Colonic mucosa (tissue), 4 donors: ENCODE measurements around the gene ELAVL2. TPM values are rescaled to one million over a fixed set of nuclear protein-coding genes. Genes with fewer than 3 reads are reported as not detected.

Experiments
- DNase-seq: peaks from one replicate; pipeline ENCODE4 v3.0.0-alpha.2; 2020
- H3K27ac ChIP-seq: fragments of 200-600 bp; one replicate; pipeline ENCODE4 v1.8.0; 2021
- H3K27me3 ChIP-seq: fragments of 200-600 bp; one replicate; pipeline ENCODE4 v1.8.0; 2021
- H3K36me3 ChIP-seq: fragments of 200-600 bp; one replicate; pipeline ENCODE4 v1.8.0; 2021
- H3K4me1 ChIP-seq: fragments of 200-600 bp; one replicate; pipeline ENCODE4 v1.8.0; 2021; ENCODE audit warnings: mild to moderate bottlenecking
- H3K4me3 ChIP-seq: fragments of 200-600 bp; one replicate; pipeline ENCODE4 v1.8.0; 2021
- H3K9ac ChIP-seq, 2 donors: one replicate each; pipeline ENCODE4 v1.7.0; 2013; ENCODE audit warnings: control low read depth in 2 of 2, low read depth in 2 of 2, low read length in 2 of 2
- H3K9me3 ChIP-seq: fragments of 200-600 bp; one replicate; pipeline ENCODE4 v1.8.0; 2021
- intact Hi-C: fragments of 100-400 bp; cut with DNase I; formaldehyde crosslinking; loops from one replicate; pipeline ENCODE4 v1.14.1; 2022
- total RNA-seq, 2 donors: library from RNA; stranded (reverse); fragmentation: NEBNext Ultra II Directional in 1 of 2; extraction: Animal tissue kit (Norgen Biotek cat#: 25700) in 1 of 2; gene quantifications; one replicate each; pipeline ENCODE4 v1.2.1, GENCODE V29; 2021
- TF ChIP-seq, protein P1 (sequence below): fragments of 200-600 bp; IDR thresholded peaks from one replicate; pipeline ENCODE4 v1.8.0; 2022; ENCODE audit warnings: antibody characterized with exemption, mild to moderate bottlenecking
- donor health status: healthy.
- donor health status: DM: no; HTN: no; CAD: no.
- donor health status: DM: no; HTN: no; CAD: no.

ELAVL2 gene
- total RNA-seq, 2 donors from 2014 or later: 0.24 to 0.30 TPM

DNA sequence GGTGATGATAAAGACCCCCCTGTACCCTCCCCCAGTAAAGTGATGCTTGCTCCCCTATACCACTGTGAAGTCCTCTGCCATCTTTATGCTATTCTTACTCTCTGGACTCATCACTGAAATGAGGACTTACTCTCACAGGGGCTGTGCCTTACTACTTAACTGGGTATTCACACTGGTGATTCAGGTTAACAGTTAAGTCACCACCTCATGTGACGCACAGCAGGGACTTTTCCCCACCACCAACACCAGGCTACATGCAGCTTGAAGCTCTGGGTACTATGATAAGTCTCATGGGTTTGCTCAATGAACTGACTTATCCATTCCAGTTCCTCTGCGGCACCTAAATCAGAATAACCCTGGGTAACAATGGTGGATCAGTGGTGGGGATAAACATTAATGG is 163.7 kb downstream of the ELAVL2 start:
- Histone ChIP-seq H3K36me3 (no peaks in the 10 kb centered on the region), H3K27me3 (no peaks in the 10 kb centered on the region), H3K9ac (no peak overlapping the region), H3K27ac (no peak overlapping the region), H3K9me3 (no peaks in the 10 kb centered on the region), H3K4me3 (no peak overlapping the region), H3K4me1 (peaks cover 3% of the 10 kb centered on the region)
- DNase-seq: no peak
- intact Hi-C loops: no loop called here
- TF ChIP-seq, protein P1, sequence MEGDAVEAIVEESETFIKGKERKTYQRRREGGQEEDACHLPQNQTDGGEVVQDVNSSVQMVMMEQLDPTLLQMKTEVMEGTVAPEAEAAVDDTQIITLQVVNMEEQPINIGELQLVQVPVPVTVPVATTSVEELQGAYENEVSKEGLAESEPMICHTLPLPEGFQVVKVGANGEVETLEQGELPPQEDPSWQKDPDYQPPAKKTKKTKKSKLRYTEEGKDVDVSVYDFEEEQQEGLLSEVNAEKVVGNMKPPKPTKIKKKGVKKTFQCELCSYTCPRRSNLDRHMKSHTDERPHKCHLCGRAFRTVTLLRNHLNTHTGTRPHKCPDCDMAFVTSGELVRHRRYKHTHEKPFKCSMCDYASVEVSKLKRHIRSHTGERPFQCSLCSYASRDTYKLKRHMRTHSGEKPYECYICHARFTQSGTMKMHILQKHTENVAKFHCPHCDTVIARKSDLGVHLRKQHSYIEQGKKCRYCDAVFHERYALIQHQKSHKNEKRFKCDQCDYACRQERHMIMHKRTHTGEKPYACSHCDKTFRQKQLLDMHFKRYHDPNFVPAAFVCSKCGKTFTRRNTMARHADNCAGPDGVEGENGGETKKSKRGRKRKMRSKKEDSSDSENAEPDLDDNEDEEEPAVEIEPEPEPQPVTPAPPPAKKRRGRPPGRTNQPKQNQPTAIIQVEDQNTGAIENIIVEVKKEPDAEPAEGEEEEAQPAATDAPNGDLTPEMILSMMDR: no peak

DNA sequence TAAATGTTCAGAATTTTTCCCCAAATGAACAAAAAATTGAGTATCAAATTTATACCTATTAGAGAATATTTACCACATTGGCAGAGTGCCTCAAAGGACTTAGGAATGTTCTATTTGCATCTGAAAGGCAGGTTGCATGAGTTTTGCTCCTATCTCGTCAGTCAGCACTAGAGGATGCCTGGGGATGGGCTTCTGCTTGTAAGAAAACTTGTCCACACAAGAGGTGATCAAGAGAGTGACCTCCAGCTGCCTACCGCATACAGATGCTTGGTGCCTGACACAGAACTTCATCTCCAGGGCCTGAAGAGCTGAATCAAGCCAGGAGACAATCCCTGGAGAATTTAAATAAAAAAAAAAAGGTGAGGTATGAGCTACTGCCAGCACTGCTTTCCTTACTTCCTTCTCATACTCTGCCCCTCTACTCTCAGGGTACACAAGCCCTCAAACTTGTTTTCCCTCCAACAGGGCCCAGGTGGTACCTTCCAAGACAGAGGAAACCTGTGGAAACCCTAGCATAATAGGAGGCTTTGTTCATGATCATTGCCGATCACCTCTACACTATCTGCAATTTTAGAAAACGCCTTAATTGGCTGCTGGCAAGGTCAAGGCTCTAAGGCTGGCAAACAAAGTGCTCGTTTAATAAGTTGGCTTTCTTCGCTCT is 166.6 kb downstream of the ELAVL2 start:
- no peak overlapping the region for H3K9ac ChIP-seq
- H3K36me3 ChIP-seq: no peaks in the 10 kb centered on the region
- DNase-seq: no peak
- H3K4me1 ChIP-seq: peaks cover 3% of the 10 kb centered on the region
- H3K9me3 ChIP-seq: no peaks in the 10 kb centered on the region
- TF ChIP-seq, protein P1: no peak
- no peaks in the 10 kb centered on the region for H3K27me3 ChIP-seq
- no peak overlapping the region for H3K27ac ChIP-seq
- intact Hi-C loops: no loop called here
- H3K4me3 ChIP-seq: no peak overlapping the region

DNA sequence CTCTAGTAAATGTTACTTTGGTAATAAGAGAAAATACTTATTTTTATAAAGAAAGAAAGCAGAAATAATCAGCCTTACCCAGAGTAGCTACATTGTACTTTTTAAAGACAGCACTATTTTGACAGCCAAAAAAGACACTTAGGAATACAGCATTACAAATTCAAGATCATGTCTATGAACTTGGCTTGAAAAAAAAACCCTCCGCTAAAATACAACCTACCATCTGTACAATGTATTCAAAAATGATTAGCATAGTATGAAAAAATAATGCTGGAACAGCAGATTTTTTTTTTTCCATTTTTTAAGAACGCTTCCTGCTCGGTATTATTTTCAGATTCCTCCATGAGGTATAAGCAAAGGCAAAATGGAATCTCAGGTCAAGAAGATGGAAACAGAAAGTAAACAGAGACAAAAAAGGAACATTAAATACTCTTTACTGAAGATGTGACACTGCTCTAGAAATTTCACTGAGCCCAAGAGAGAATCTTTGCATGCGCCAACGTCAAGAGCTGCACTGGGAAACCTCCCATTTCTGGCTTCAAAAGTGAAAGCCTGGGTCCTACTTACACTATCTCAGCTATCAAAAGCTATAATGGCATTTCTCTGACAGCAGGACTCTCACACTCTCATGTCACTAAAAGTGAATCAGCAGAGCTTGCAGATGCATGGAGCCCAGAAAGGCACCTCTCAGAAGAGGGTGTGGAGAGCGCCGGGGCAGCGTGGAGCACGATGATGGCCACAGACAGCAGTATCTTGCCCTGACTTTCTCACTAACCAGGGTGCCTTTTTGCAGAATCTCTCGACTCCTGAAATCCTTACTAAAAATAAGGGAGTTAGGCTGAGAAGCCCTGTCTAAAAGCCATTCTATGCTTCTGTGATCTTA is 167.4 kb downstream of the ELAVL2 start:
- Histone ChIP-seq H3K36me3 (no peaks in the 10 kb centered on the region), H3K4me3 (no peak overlapping the region), H3K9ac (no peak overlapping the region), H3K27me3 (no peaks in the 10 kb centered on the region), H3K9me3 (no peaks in the 10 kb centered on the region), H3K27ac (no peak overlapping the region), H3K4me1 (no peaks in the 10 kb centered on the region)
- no peak for DNase-seq
- intact Hi-C loops: no loop called here
- TF ChIP-seq, protein P1: no peak

DNA sequence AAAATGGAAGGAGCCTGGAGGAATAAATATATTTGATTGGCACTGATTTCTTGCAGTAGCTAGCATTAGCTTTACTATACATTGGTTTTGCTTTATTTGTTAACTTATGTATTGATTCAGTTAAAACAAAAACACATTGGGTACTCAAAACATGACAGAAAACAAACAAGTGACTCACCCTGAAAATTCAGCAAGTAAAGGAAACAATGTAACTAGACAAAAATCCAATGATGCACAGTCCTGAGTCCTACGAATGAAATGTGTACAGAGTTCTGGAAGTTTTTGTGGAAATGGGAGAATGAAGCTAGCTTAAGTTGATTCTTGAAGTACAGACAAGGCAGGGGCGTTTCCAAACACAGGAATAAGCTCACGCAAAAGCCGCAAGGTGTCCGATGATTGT is 175.0 kb downstream of the ELAVL2 start:
- Histone ChIP-seq H3K36me3 (no peaks in the 10 kb centered on the region), H3K4me3 (no peak overlapping the region), H3K9ac (no peak overlapping the region), H3K4me1 (no peaks in the 10 kb centered on the region), H3K27ac (no peak overlapping the region), H3K27me3 (no peaks in the 10 kb centered on the region), H3K9me3 (no peaks in the 10 kb centered on the region)
- intact Hi-C loops: no loop called here
- no peak for DNase-seq
- TF ChIP-seq, protein P1: no peak

DNA sequence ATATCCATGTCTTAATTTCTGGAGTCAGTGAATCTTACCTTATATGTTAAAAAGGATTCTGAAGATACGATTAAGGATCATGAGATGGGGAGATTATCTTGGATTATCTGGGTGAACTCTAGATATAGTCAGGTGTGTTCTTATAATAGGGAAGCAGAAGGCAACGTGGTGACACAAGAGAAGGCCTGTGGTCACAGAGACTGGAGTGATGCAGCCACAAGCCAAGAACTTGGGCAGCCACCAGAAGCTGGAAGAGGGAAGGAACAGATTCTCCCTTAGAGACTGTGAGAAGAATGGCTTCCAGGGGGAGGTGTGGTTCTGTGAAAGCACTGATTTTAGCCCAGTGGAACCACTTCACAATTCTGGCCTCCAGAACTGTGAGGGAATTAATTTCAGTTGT is 177.4 kb downstream of the ELAVL2 start:
- no peak overlapping the region for H3K9ac ChIP-seq
- DNase-seq: no peak
- no peak overlapping the region for H3K4me3 ChIP-seq
- no peaks in the 10 kb centered on the region for H3K4me1 ChIP-seq
- H3K9me3 ChIP-seq: no peaks in the 10 kb centered on the region
- intact Hi-C loops: loop anchor here (10.0 kb wide), 1 partner anchor 46 kb away; no protein-coding TSS in a partner anchor
- TF ChIP-seq, protein P1: no peak
- H3K27ac ChIP-seq: no peak overlapping the region
- H3K27me3 ChIP-seq: no peaks in the 10 kb centered on the region
- H3K36me3 ChIP-seq: no peaks in the 10 kb centered on the region
